Trophoblast cell (in vitro differentiated cells and primary cell): ENCODE results near the gene WT1.

ENCODE experiments used
- DNase-seq, 2 donors: peaks; one replicate each; pipeline ENCODE4 v3.0.0-alpha.2; 2016
- H2AFZ ChIP-seq: 2 replicates; pipeline ENCODE4 v1.6.1; 2013; ENCODE audit warnings: low read length, moderate library complexity, mild to moderate bottlenecking; ENCODE audit not compliant: insufficient read depth, poor library complexity
- H2AK5ac ChIP-seq: 2 replicates; pipeline ENCODE4 v1.6.1; 2013; ENCODE audit warnings: mild to moderate bottlenecking, low read length
- H2BK120ac ChIP-seq: 2 replicates; pipeline ENCODE4 v1.6.1; 2013; ENCODE audit warnings: low read length, mild to moderate bottlenecking, moderate library complexity; ENCODE audit not compliant: insufficient read depth, poor library complexity
- H2BK12ac ChIP-seq: 2 replicates; pipeline ENCODE4 v1.6.1; 2013; ENCODE audit warnings: mild to moderate bottlenecking, low read length, moderate library complexity
- H2BK5ac ChIP-seq: 2 replicates; pipeline ENCODE4 v1.6.1; 2013; ENCODE audit warnings: low read length, low read depth, moderate library complexity, mild to moderate bottlenecking; ENCODE audit not compliant: poor library complexity
- H3K14ac ChIP-seq: 2 replicates; pipeline ENCODE4 v1.6.1; 2013; ENCODE audit warnings: mild to moderate bottlenecking, low read length
- H3K18ac ChIP-seq: 2 replicates; pipeline ENCODE4 v1.6.1; 2013; ENCODE audit warnings: mild to moderate bottlenecking, low read length
- H3K23ac ChIP-seq: 2 replicates; pipeline ENCODE4 v1.6.1; 2013; ENCODE audit warnings: low read length
- H3K27ac ChIP-seq: 2 replicates; pipeline ENCODE4 v1.5.1; 2013; ENCODE audit warnings: low read depth, mild to moderate bottlenecking, inconsistent platforms, low read length, moderate library complexity
- H3K27me3 ChIP-seq: 2 replicates; pipeline ENCODE4 v1.6.1; 2013; ENCODE audit warnings: inconsistent platforms, mild to moderate bottlenecking, low read length, moderate library complexity; ENCODE audit not compliant: insufficient read depth
- H3K36me3 ChIP-seq, 2 experiments: 1 replicate in 1 of 2; 2 replicates in 1 of 2; pipeline ENCODE4 v1.6.1; 2013; ENCODE audit warnings: low read length in 2 of 2, mild to moderate bottlenecking in 2 of 2, moderate library complexity in 1 of 2; ENCODE audit not compliant: insufficient read depth in 2 of 2, control insufficient read depth in 1 of 2
- H3K4ac ChIP-seq: 2 replicates; pipeline ENCODE4 v1.6.1; 2013; ENCODE audit warnings: low read depth, mild to moderate bottlenecking, low read length, moderate library complexity
- H3K4me1 ChIP-seq, 2 experiments: 1 replicate in 1 of 2; 2 replicates in 1 of 2; pipeline ENCODE4 v1.6.1; 2013; ENCODE audit warnings: low read length in 2 of 2, mild to moderate bottlenecking in 2 of 2, moderate library complexity in 1 of 2; ENCODE audit not compliant: insufficient read depth in 2 of 2, control insufficient read depth in 1 of 2
- H3K4me2 ChIP-seq: 2 replicates; pipeline ENCODE4 v1.6.1; 2013; ENCODE audit warnings: inconsistent platforms, mild to moderate bottlenecking, low read length, moderate library complexity
- H3K4me3 ChIP-seq: 2 replicates; pipeline ENCODE4 v1.5.1; 2013; ENCODE audit warnings: mild to moderate bottlenecking, low read depth, low read length, inconsistent platforms
- H3K79me1 ChIP-seq: one replicate; pipeline ENCODE4 v1.6.1; 2013; ENCODE audit warnings: low read length
- H3K79me2 ChIP-seq: 2 replicates; pipeline ENCODE4 v1.6.1; 2013; ENCODE audit warnings: low read length, mild to moderate bottlenecking; ENCODE audit not compliant: control insufficient read depth, insufficient read depth, poor library complexity
- H3K9ac ChIP-seq: 2 replicates; pipeline ENCODE4 v1.6.1; 2013; ENCODE audit warnings: mild to moderate bottlenecking, low read length
- H3K9me3 ChIP-seq: 2 replicates; pipeline ENCODE4 v1.6.1; 2013; ENCODE audit warnings: low read depth, mild to moderate bottlenecking, control low read depth, inconsistent platforms, low read length; ENCODE audit not compliant: insufficient read depth
- H4K12ac ChIP-seq: 2 replicates; pipeline ENCODE4 v1.6.1; 2013; ENCODE audit warnings: low read depth, mild to moderate bottlenecking, low read length, moderate library complexity
- H4K8ac ChIP-seq: 2 replicates; pipeline ENCODE4 v1.6.1; 2013; ENCODE audit warnings: low read depth, mild to moderate bottlenecking, low read length, moderate library complexity
- H4K91ac ChIP-seq: one replicate; pipeline ENCODE4 v1.6.1; 2013; ENCODE audit warnings: low read depth, mild to moderate bottlenecking, low read length, moderate library complexity
- WGBS: extraction: QIAGEN DNeasy Blood & Tissue Kit; methylation state at CpG from one replicate; pipeline ENCODE4 v1.1.7; 2013; ENCODE audit warnings: missing lambda C conversion rate; ENCODE audit not compliant: insufficient read length, insufficient coverage; ENCODE audit errors: extremely low coverage; 5-methylcytosine and 5-hydroxymethylcytosine counted together

Gene WT1

DNA sequence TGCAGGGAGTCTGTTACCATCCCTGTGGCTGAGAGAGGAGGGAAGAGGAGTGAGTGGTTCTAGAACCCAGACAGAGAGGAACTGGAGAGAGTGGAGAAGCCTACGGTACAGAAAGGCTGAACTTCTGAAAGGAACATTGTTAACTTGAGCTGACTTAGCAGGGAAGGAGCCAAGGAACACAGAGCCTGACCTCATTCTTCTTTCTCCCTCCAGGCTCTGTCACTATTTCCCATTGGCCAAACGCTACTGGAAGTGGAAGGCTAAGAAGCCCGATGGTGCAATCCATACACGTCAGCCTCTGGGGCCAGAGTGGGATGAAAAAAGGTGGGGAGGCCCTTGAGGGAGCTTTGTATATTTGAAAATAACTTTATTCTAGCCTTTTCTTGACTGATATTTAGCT is 16.5 kb upstream of the WT1 start:
- Histone ChIP-seq H2AK5ac (no peak overlapping the region), H3K23ac (no peak overlapping the region), H3K79me1 (no peaks in the 10 kb centered on the region), H3K4me3 (no peak overlapping the region), H3K9me3 (no peaks in the 10 kb centered on the region), H3K4me1 (no peaks in the 10 kb centered on the region), H3K4me2 (no peak overlapping the region), H3K14ac (no peak overlapping the region), H3K4ac (no peak overlapping the region), H3K9ac (no peak overlapping the region), H4K8ac (no peak overlapping the region), H4K12ac (no peak overlapping the region), H2BK12ac (no peak overlapping the region), H2AFZ (no peak overlapping the region), H3K27me3 (no peaks in the 10 kb centered on the region), H3K79me2 (no peaks in the 10 kb centered on the region), H2BK5ac (no peak overlapping the region), H3K18ac (no peak overlapping the region), H2BK120ac (no peak overlapping the region), H4K91ac (no peak overlapping the region), H3K27ac (no peak overlapping the region), H3K36me3 (no peaks in the 10 kb centered on the region)
- WGBS: no CpG with 5 or more reads among the region's 4 CpGs
- DNase-seq: no peak

DNA sequence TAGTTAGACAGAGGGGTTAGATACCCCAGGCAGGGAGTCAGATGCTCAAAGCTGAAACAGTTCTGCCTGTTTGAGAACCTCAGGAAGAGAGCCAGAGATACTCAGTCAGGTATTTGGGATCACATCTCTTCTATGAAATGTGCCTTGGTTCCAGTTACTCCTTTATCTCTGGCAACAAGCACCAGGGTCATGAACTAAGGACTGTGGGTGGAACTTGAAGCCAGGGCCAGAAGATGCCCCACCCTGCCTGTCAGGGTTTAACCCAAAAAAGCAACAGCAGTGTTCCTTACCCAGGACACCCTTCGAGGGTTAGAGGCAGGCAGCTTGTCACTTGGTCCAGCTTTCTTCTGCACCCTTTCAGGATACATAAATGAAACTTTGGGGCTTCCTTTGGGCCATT is 15.0 kb upstream of the WT1 start:
- H3K14ac ChIP-seq: no peak overlapping the region
- no CpG with 5 or more reads among the region's 1 CpG for WGBS
- no peak overlapping the region for H3K4ac ChIP-seq
- H3K18ac ChIP-seq: no peak overlapping the region
- H4K12ac ChIP-seq: no peak overlapping the region
- H3K27ac ChIP-seq: no peak overlapping the region
- H3K27me3 ChIP-seq: no peaks in the 10 kb centered on the region
- no peak overlapping the region for H2BK12ac ChIP-seq
- H3K4me2 ChIP-seq: no peak overlapping the region
- no peaks in the 10 kb centered on the region for H3K79me1 ChIP-seq
- H4K8ac ChIP-seq: no peak overlapping the region
- DNase-seq: no peak
- no peak overlapping the region for H4K91ac ChIP-seq
- no peaks in the 10 kb centered on the region for H3K4me1 ChIP-seq
- no peaks in the 10 kb centered on the region for H3K79me2 ChIP-seq
- no peak overlapping the region for H2AK5ac ChIP-seq
- no peaks in the 10 kb centered on the region for H3K9me3 ChIP-seq
- H3K9ac ChIP-seq: no peak overlapping the region
- no peak overlapping the region for H3K23ac ChIP-seq
- H2BK5ac ChIP-seq: no peak overlapping the region
- H2AFZ ChIP-seq: no peak overlapping the region
- no peak overlapping the region for H2BK120ac ChIP-seq
- H3K36me3 ChIP-seq: no peaks in the 10 kb centered on the region
- H3K4me3 ChIP-seq: no peak overlapping the region

DNA sequence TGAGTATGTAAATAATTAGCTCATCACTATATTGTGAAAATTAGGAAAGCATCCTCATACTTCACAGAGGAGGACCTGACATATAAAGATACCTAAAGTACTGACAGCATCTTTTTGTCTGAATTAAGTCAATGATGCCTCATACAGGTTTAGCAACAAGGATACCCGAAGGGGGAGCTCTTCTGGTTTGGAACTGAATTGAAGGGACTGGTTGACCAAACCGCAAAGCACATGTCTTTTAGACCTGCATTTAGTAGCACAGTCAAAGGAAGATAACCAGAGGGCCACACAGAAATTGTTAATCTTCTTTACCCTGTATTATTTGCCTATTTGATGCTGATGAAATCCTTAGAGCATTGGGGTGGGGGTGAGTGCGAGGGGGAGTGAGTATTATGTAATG is 12.9 kb upstream of the WT1 start:
- Histone ChIP-seq H3K27ac (no peak overlapping the region), H2BK12ac (no peak overlapping the region), H3K14ac (no peak overlapping the region), H4K8ac (no peak overlapping the region), H3K4me1 (no peaks in the 10 kb centered on the region), H3K23ac (no peak overlapping the region), H3K9ac (no peak overlapping the region), H3K4ac (no peak overlapping the region), H3K79me1 (no peaks in the 10 kb centered on the region), H2BK120ac (no peak overlapping the region), H3K4me3 (no peak overlapping the region), H2AK5ac (no peak overlapping the region), H4K12ac (no peak overlapping the region), H3K36me3 (no peaks in the 10 kb centered on the region), H3K27me3 (no peaks in the 10 kb centered on the region), H3K18ac (no peak overlapping the region), H2AFZ (no peak overlapping the region), H3K4me2 (no peak overlapping the region), H4K91ac (no peak overlapping the region), H3K79me2 (no peaks in the 10 kb centered on the region), H2BK5ac (no peak overlapping the region), H3K9me3 (no peaks in the 10 kb centered on the region)
- DNase-seq: peak in 1 of 2 donors; percentile 46
- no CpG with 5 or more reads among the region's 3 CpGs for whole genome bisulfite sequencing

DNA sequence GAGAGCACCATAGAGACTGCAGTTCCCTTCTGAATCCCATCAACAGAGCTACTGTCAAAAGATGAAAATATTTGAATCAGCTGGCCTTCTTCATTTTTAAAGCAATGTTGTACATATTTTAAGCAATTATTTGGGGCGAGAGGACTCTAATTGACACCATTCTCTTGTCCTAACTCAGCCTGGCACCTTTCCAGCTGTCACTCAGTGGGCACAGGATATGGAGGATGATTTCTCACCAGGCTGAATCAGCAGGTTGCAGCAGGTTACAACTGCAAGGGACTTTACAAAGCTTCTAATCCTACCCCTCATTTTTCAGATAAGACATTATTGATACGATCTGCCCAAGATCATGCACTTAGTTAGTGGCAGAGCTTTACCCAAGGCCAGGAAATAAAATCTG is 11.9 kb upstream of the WT1 start:
- no peak overlapping the region for H3K4ac ChIP-seq
- no peak overlapping the region for H4K8ac ChIP-seq
- no CpG with 5 or more reads among the region's 2 CpGs for WGBS
- H3K79me1 ChIP-seq: no peaks in the 10 kb centered on the region
- no peaks in the 10 kb centered on the region for H3K9me3 ChIP-seq
- no peaks in the 10 kb centered on the region for H3K79me2 ChIP-seq
- H2BK5ac ChIP-seq: no peak overlapping the region
- no peak overlapping the region for H3K27ac ChIP-seq
- H4K91ac ChIP-seq: no peak overlapping the region
- no peak overlapping the region for H2BK120ac ChIP-seq
- no peak overlapping the region for H3K23ac ChIP-seq
- H3K4me3 ChIP-seq: no peak overlapping the region
- no peak overlapping the region for H2BK12ac ChIP-seq
- no peaks in the 10 kb centered on the region for H3K27me3 ChIP-seq
- no peak overlapping the region for H3K18ac ChIP-seq
- H3K4me1 ChIP-seq: no peaks in the 10 kb centered on the region
- H3K36me3 ChIP-seq: no peaks in the 10 kb centered on the region
- H2AFZ ChIP-seq: no peak overlapping the region
- H3K14ac ChIP-seq: no peak overlapping the region
- no peak overlapping the region for H4K12ac ChIP-seq
- DNase-seq: no peak
- H3K4me2 ChIP-seq: no peak overlapping the region
- no peak overlapping the region for H3K9ac ChIP-seq
- H2AK5ac ChIP-seq: no peak overlapping the region
